Large intestine (tissue), 3 donors: ENCODE data around the gene PTPRD. TPM values are rescaled to one million over a fixed set of nuclear protein-coding genes. Genes with fewer than 3 reads are reported as not detected.

Experiments
- DNase-seq, 2 donors: peaks; one replicate each; pipeline versions ENCODE4 v3.0.0 to v3.0.0-alpha.2; 2013
- H3K27ac ChIP-seq: one replicate; pipeline ENCODE4 v1.5.1; 2013; ENCODE audit warnings: low read length
- H3K27me3 ChIP-seq: 2 replicates; pipeline ENCODE4 v1.6.1; 2013; ENCODE audit warnings: low read length; ENCODE audit not compliant: control insufficient read depth, insufficient read depth
- H3K36me3 ChIP-seq: 2 replicates; pipeline ENCODE4 v1.6.1; 2013; ENCODE audit warnings: low read length; ENCODE audit not compliant: control insufficient read depth, insufficient read depth
- H3K4me1 ChIP-seq: one replicate; pipeline ENCODE4 v1.6.1; 2013; ENCODE audit warnings: low read length; ENCODE audit not compliant: control insufficient read depth, insufficient read depth
- H3K4me3 ChIP-seq: one replicate; pipeline ENCODE4 v1.5.1; 2013; ENCODE audit warnings: low read length
- H3K9me3 ChIP-seq: one replicate; pipeline ENCODE4 v1.6.1; 2013; ENCODE audit warnings: mild to moderate bottlenecking, low read depth, low read length, moderate library complexity; ENCODE audit not compliant: control insufficient read depth
- WGBS: methylation state at CpG from one replicate; pipeline ENCODE4 v1.1.5; 2013; ENCODE audit warnings: low lambda C conversion rate; ENCODE audit not compliant: insufficient coverage; 5-methylcytosine and 5-hydroxymethylcytosine counted together
- polyA plus RNA-seq: library from polyadenylated mRNA; unstranded; fragments of 120-200 nt; gene quantifications from one replicate; pipeline ENCODE4 v1.2.1, GENCODE V29; 2013

Gene PTPRD
- polyA plus RNA-seq, 1 donor, result 12.0 TPM

- Histone ChIP-seq H3K4me3 (no peak overlapping the region), H3K36me3 (no peaks in the 10 kb centered on the region), H3K9me3 (no peaks in the 10 kb centered on the region), H3K4me1 (peaks cover 6% of the 10 kb centered on the region), H3K27ac (no peak overlapping the region), H3K27me3 (no peaks in the 10 kb centered on the region)
- WGBS, result no CpG with 5 or more reads among the region's 1 CpG
- DNase-seq, result no peak
These were observed 1738.3 kb downstream of the PTPRD start for GRCh38 chr9:8874482-8874881.

- Histone ChIP-seq H3K27ac (no peak overlapping the region), H3K9me3 (no peaks in the 10 kb centered on the region), H3K27me3 (no peaks in the 10 kb centered on the region), H3K4me3 (no peak overlapping the region), H3K36me3 (no peaks in the 10 kb centered on the region), H3K4me1 (peaks cover 6% of the 10 kb centered on the region)
- no CpG with 5 or more reads among the region's 3 CpGs for WGBS
- no peak for DNase-seq
These were observed 1740.0 kb downstream of the PTPRD start for GRCh38 chr9:8872802-8873201.

- no CpG with 5 or more reads among the region's 3 CpGs for WGBS
- Histone ChIP-seq H3K27ac (no peak overlapping the region), H3K9me3 (no peaks in the 10 kb centered on the region), H3K4me3 (no peak overlapping the region), H3K27me3 (no peaks in the 10 kb centered on the region), H3K36me3 (no peaks in the 10 kb centered on the region), H3K4me1 (peaks cover 6% of the 10 kb centered on the region)
- no peak for DNase-seq
These were observed 1740.9 kb downstream of the PTPRD start for GRCh38 chr9:8871796-8872445.

- no peaks in the 10 kb centered on the region for H3K36me3 ChIP-seq
- H3K4me1 ChIP-seq, result peaks cover 6% of the 10 kb centered on the region
- WGBS, result no CpG with 5 or more reads among the region's 1 CpG
- no peak overlapping the region for H3K4me3 ChIP-seq
- H3K27ac ChIP-seq, result no peak overlapping the region
- no peak for DNase-seq
- no peaks in the 10 kb centered on the region for H3K27me3 ChIP-seq
- no peaks in the 10 kb centered on the region for H3K9me3 ChIP-seq
These were observed 1741.4 kb downstream of the PTPRD start for GRCh38 chr9:8871396-8871795.

GRCh38 chr9:8869812-8870211, 1743.0 kb downstream of the PTPRD start:
- WGBS, result no CpG with 5 or more reads among the region's 3 CpGs
- no peak for DNase-seq
- no peaks in the 10 kb centered on the region for H3K36me3 ChIP-seq
- no peaks in the 10 kb centered on the region for H3K27me3 ChIP-seq
- H3K4me1 ChIP-seq, result peaks cover 6% of the 10 kb centered on the region
- H3K9me3 ChIP-seq, result no peaks in the 10 kb centered on the region
- H3K27ac ChIP-seq, result no peak overlapping the region
- H3K4me3 ChIP-seq, result no peak overlapping the region

GRCh38 chr9:8868632-8869031, 1744.2 kb downstream of the PTPRD start:
- H3K4me1 ChIP-seq, result peaks cover 6% of the 10 kb centered on the region
- H3K27ac ChIP-seq, result no peak overlapping the region
- WGBS, result no CpG with 5 or more reads among the region's 1 CpG
- H3K27me3 ChIP-seq, result no peaks in the 10 kb centered on the region
- no peak for DNase-seq
- H3K4me3 ChIP-seq, result no peak overlapping the region
- no peaks in the 10 kb centered on the region for H3K9me3 ChIP-seq
- no peaks in the 10 kb centered on the region for H3K36me3 ChIP-seq

- H3K4me3 ChIP-seq, result no peak overlapping the region
- no peak for DNase-seq
- H3K36me3 ChIP-seq, result no peaks in the 10 kb centered on the region
- no peaks in the 10 kb centered on the region for H3K9me3 ChIP-seq
- H3K27ac ChIP-seq, result no peak overlapping the region
- no peaks in the 10 kb centered on the region for H3K27me3 ChIP-seq
- WGBS, result 100% methylated on average over 1 of the region's 1 CpG
- peaks cover 6% of the 10 kb centered on the region for H3K4me1 ChIP-seq
These were observed 1745.7 kb downstream of the PTPRD start for GRCh38 chr9:8867148-8867547.

- Histone ChIP-seq H3K4me1 (no peaks in the 10 kb centered on the region), H3K27ac (no peak overlapping the region), H3K4me3 (no peak overlapping the region), H3K36me3 (no peaks in the 10 kb centered on the region), H3K27me3 (peaks cover 7% of the 10 kb centered on the region), H3K9me3 (no peaks in the 10 kb centered on the region)
- DNase-seq, result no peak
- no CpG with 5 or more reads among the region's 3 CpGs for WGBS
These were observed 1748.3 kb downstream of the PTPRD start for GRCh38 chr9:8864545-8864896.

GRCh38 chr9:8863886-8864544, 1748.8 kb downstream of the PTPRD start:
- H3K27ac ChIP-seq, result no peak overlapping the region
- 90% methylated on average over 2 of the region's 5 CpGs for WGBS
- peaks cover 12% of the 10 kb centered on the region for H3K27me3 ChIP-seq
- DNase-seq, result no peak
- H3K36me3 ChIP-seq, result no peaks in the 10 kb centered on the region
- H3K4me1 ChIP-seq, result no peaks in the 10 kb centered on the region
- no peaks in the 10 kb centered on the region for H3K9me3 ChIP-seq
- H3K4me3 ChIP-seq, result no peak overlapping the region

GRCh38 chr9:8863069-8863468, 1749.7 kb downstream of the PTPRD start:
- WGBS, result no CpG with 5 or more reads among the region's 3 CpGs
- no peak for DNase-seq
- Histone ChIP-seq H3K4me3 (no peak overlapping the region), H3K27ac (no peak overlapping the region), H3K27me3 (peaks cover 22% of the 10 kb centered on the region), H3K36me3 (no peaks in the 10 kb centered on the region), H3K9me3 (peaks cover 3% of the 10 kb centered on the region), H3K4me1 (peaks cover 5% of the 10 kb centered on the region)

- DNase-seq, result no peak
- H3K27me3 ChIP-seq, result peaks cover 37% of the 10 kb centered on the region
- H3K4me1 ChIP-seq, result peaks cover 6% of the 10 kb centered on the region
- H3K36me3 ChIP-seq, result no peaks in the 10 kb centered on the region
- H3K27ac ChIP-seq, result no peak overlapping the region
- peaks cover 6% of the 10 kb centered on the region for H3K9me3 ChIP-seq
- 60% methylated on average over 2 of the region's 4 CpGs for WGBS
- H3K4me3 ChIP-seq, result no peak overlapping the region
These were observed 1751.9 kb downstream of the PTPRD start for GRCh38 chr9:8860925-8861324.
